NT2/D1 (cell line): ENCODE data around the gene IFRD2.

Experiments
- SUZ12 ChIP-seq: IDR thresholded peaks from 2 replicates; pipeline ENCODE4 v1.6.1; 2011; ENCODE audit not compliant: insufficient read length, insufficient read depth; ENCODE audit errors: extremely low read depth
- YY1 ChIP-seq: IDR thresholded peaks from 2 replicates; pipeline ENCODE4 v1.6.1; 2011; ENCODE audit not compliant: insufficient read length, insufficient read depth
- ZNF274 ChIP-seq: IDR thresholded peaks from 2 replicates; pipeline ENCODE4 v1.6.1; 2011; ENCODE audit warnings: mild to moderate bottlenecking, low read depth, low read length

- no peak for TF ChIP-seq ZNF274
- no peak for TF ChIP-seq YY1
- no peak for TF ChIP-seq SUZ12
These were observed 11.0 kb upstream of the IFRD2 start, which contains the start of gene HYAL1 for GRCh38 chr3:50303013-50303815.
